Adrenal gland (tissue), 12 donors: ENCODE data around the gene SH3D19. TPM values are rescaled to one million over a fixed set of nuclear protein-coding genes. Genes with fewer than 3 reads are reported as not detected.

Source experiments
- polyA plus RNA-seq, 3 donors: library from polyadenylated mRNA; stranded (reverse); fragments of 200-250 nt in 2 of 3; fragments of 350-450 nt in 1 of 3; fragmentation: Illumina TruSeq in 1 of 3; extraction: RNeasy Lipid Tissue Mini Kit (QIAGEN cat#74804) in 1 of 3; gene quantifications; one replicate each; pipeline ENCODE4 v1.2.3, GENCODE V29; 2013 to 2014
- small RNA-seq, 2 donors: library from RNA; depleted of rRNA; stranded (forward); fragments of <200 nt; gene quantifications; one replicate each; pipeline ENCODE3, GENCODE V24; 2016
- total RNA-seq, 9 donors: library from RNA; depleted of rRNA in 4 of 9; stranded (reverse); fragments of >200 nt in 4 of 9; fragments of 120-200 nt in 1 of 9; fragmentation: NEBNext Ultra II Directional in 1 of 9; extraction: Animal tissue kit (Norgen Biotek cat#: 25700) in 1 of 9; gene quantifications; one replicate each; pipeline versions ENCODE4 v1.1.0 to v1.2.4, GENCODE V29; 2013 to 2023
- donor health status: healthy with polysubstance abuse.
- donor health status: Bipolar disorder and iron deficiency.
- donor health status: DM: yes; HTN: yes; CAD: no.
- donor health status: DM: no; HTN: no; CAD: no.
- donor health status: DM: no; HTN: no; CAD: no.
- donor health status: DM: yes; HTN: yes; CAD: no.

The SH3D19 gene
- total and polyA plus RNA-seq, 12 donors, result 16.6 to 117 (median 40.3) TPM

Small RNA genes within 50 kb of the gene (small RNA-seq; reads per million reads assigned to genes)
- gene AC104819.2, result 0 reads per million in 2 donors
- gene RNU6-1282P, result 0 to 0.12 reads per million in 2 donors
- gene SNORD73A, result 0 reads per million in 2 donors
- gene SNORD73B, result 0.50 to 0.95 reads per million in 2 donors

Other genes starting within 250 kb of the SH3D19 start
- gene RPS3A, start 226.0 kb downstream of the SH3D19 start, total RNA-seq, result 1,000 to 10,000 TPM; 1,018 to 2,884 (median 1,920) TPM
- gene RPS3A, start 226.0 kb downstream of the SH3D19 start, polyA plus RNA-seq, result 1,000 to 10,000 TPM; 1,248 to 1,664 (median 1,404) TPM
- not detected for gene PRSS48, start 48.4 kb downstream of the SH3D19 start, total RNA-seq
- not detected for gene PRSS48, start 48.4 kb downstream of the SH3D19 start, polyA plus RNA-seq
- gene FHIP1A, start 83.6 kb upstream of the SH3D19 start, total RNA-seq, result 1 to 10 TPM; 1.9 to 8.0 (median 4.5) TPM
- gene FHIP1A, start 83.6 kb upstream of the SH3D19 start, polyA plus RNA-seq, result 1 to 10 TPM in 1 of 3 donors, under 1 TPM in 2; 0.27 to 1.0 (median 0.88) TPM